H1 (cell line): Measurements from ENCODE around the gene BSG. TPM values are rescaled to one million over a fixed set of nuclear protein-coding genes. Genes with fewer than 3 reads are reported as not detected.
A peak's percentile ranks its signal among the peaks of the same experiment; 100 is the strongest.

ENCODE experiments used
- CTCF ChIA-PET: fragments of 300-600 bp; sonication (Branson Sonifier 250); formaldehyde crosslinking; loops from one replicate; lab custom pipeline; 2021; ENCODE audit not compliant: partially characterized antibody; lab: Charles Lee
- POLR2A ChIA-PET: fragments of 300-600 bp; sonication (Branson Sonifier 250); formaldehyde crosslinking; loops from one replicate; lab custom pipeline; 2021; ENCODE audit warnings: inconsistent platforms; ENCODE audit not compliant: partially characterized antibody; lab: Charles Lee
- DNase-seq, 2 experiments: peaks; one replicate each; pipeline versions ENCODE4 v3.0.0 to v3.0.0-alpha.2; 2010 to 2022; ENCODE audit warnings: low spot score in 2 of 2, low read depth in 1 of 2, mixed read lengths in 1 of 2
- FAIRE-seq: peaks from 2 replicates; lab custom pipeline; 2011; peaks lifted over from hg19 to GRCh38; lab: Jason Lieb, UNC
- H2AFZ ChIP-seq: 2 replicates; pipeline ENCODE4 v1.8.1; 2012; ENCODE audit warnings: low read length, inconsistent platforms
- H2AK5ac ChIP-seq: 2 replicates; pipeline ENCODE4 v1.6.1; 2013; ENCODE audit warnings: low read depth, low read length
- H2BK120ac ChIP-seq: replicated peaks from 2 replicates; pipeline ENCODE3; 2013; ENCODE audit warnings: low read depth, low read length, inconsistent platforms
- H2BK12ac ChIP-seq: 2 replicates; pipeline ENCODE4 v1.6.1; 2013; ENCODE audit warnings: low read depth, low read length
- H2BK15ac ChIP-seq: 2 replicates; pipeline ENCODE4 v1.6.1; 2013; ENCODE audit warnings: low read length
- H2BK20ac ChIP-seq: 2 replicates; pipeline ENCODE4 v1.6.1; 2013; ENCODE audit warnings: low read length
- H2BK5ac ChIP-seq: 2 replicates; pipeline ENCODE4 v1.6.1; 2013; ENCODE audit warnings: low read depth, low read length
- H3K14ac ChIP-seq: 2 replicates; pipeline ENCODE4 v1.6.1; 2013; ENCODE audit warnings: inconsistent platforms; ENCODE audit not compliant: insufficient read length
- H3K18ac ChIP-seq: 2 replicates; pipeline ENCODE4 v1.6.1; 2013; ENCODE audit warnings: low read length; ENCODE audit errors: extremely low read depth
- H3K23ac ChIP-seq: 2 replicates; pipeline ENCODE4 v1.6.1; 2013; ENCODE audit warnings: inconsistent platforms; ENCODE audit not compliant: insufficient read length
- H3K23me2 ChIP-seq: 2 replicates; pipeline ENCODE4 v1.6.1; 2013; ENCODE audit warnings: low read depth, low read length
- H3K27ac ChIP-seq: 2 replicates; pipeline ENCODE4 v1.6.1; 2011; ENCODE audit warnings: low read depth, low read length, inconsistent platforms
- H3K27me3 ChIP-seq, 4 experiments: replicated peaks in 1 of 4; 1 replicate in 1 of 4; 2 replicates in 3 of 4; pipeline versions ENCODE4 v1.6.1 to v1.8.1; 2011 to 2013; ENCODE audit warnings: low read length in 3 of 4, mild to moderate bottlenecking in 3 of 4, inconsistent platforms in 2 of 4, mixed read lengths in 2 of 4, moderate library complexity in 1 of 4; ENCODE audit not compliant: control insufficient read depth in 3 of 4, insufficient read depth in 3 of 4; ENCODE audit errors: extremely low read depth in 1 of 4
- H3K36me3 ChIP-seq, 4 experiments: 2 replicates each; pipeline versions ENCODE4 v1.6.1 to v1.8.1; 2011 to 2013; ENCODE audit warnings: mild to moderate bottlenecking in 4 of 4, low read length in 3 of 4, moderate library complexity in 2 of 4, control low read depth in 1 of 4, inconsistent platforms in 1 of 4; ENCODE audit not compliant: insufficient read depth in 4 of 4, control insufficient read depth in 2 of 4
- H3K4ac ChIP-seq: replicated peaks from 2 replicates; pipeline ENCODE3; 2013; ENCODE audit warnings: low read length, low read depth, mixed read lengths, inconsistent platforms; ENCODE audit not compliant: insufficient read length
- H3K4me1 ChIP-seq, 4 experiments: replicated peaks in 1 of 4; 1 replicate in 1 of 4; 2 replicates in 3 of 4; pipeline versions ENCODE4 v1.6.1 to v1.8.1; 2011 to 2013; ENCODE audit warnings: low read length in 3 of 4, inconsistent platforms in 2 of 4, mixed read lengths in 1 of 4; ENCODE audit not compliant: insufficient read depth in 4 of 4, control insufficient read depth in 3 of 4
- H3K4me2 ChIP-seq, 2 experiments: 2 replicates each; pipeline versions ENCODE4 v1.6.1 to v1.8.1; 2011 to 2013; ENCODE audit warnings: low read depth in 2 of 2, low read length in 2 of 2, control low read depth in 1 of 2, inconsistent platforms in 1 of 2, mild to moderate bottlenecking in 1 of 2; ENCODE audit not compliant: insufficient read depth in 1 of 2
- H3K4me3 ChIP-seq, 4 experiments: fragments of 200-600, 300-600 bp in 1 of 4; sonication (generic), shearing (Covaris generic), sonication (Bioruptor Twin) in 1 of 4; 2 replicates each; pipeline versions ENCODE4 v1.5.1 to v1.8.1; 2011 to 2016; ENCODE audit warnings: low read length in 4 of 4, low read depth in 3 of 4, control low read depth in 2 of 4, inconsistent platforms in 2 of 4, mild to moderate bottlenecking in 2 of 4, mixed read lengths in 1 of 4, moderate library complexity in 1 of 4; ENCODE audit not compliant: insufficient read depth in 2 of 4; ENCODE audit errors: extremely low read depth in 1 of 4
- H3K56ac ChIP-seq: replicated peaks from 2 replicates; pipeline ENCODE3; 2013; ENCODE audit warnings: low read depth, mild to moderate bottlenecking, mixed read lengths, low read length, inconsistent platforms; ENCODE audit not compliant: insufficient read length
- H3K79me1 ChIP-seq: 2 replicates; pipeline ENCODE4 v1.6.1; 2013; ENCODE audit warnings: low read depth, low read length, control low read depth
- H3K79me2 ChIP-seq, 2 experiments: 2 replicates each; pipeline versions ENCODE4 v1.6.1 to v1.8.1; 2012 to 2013; ENCODE audit warnings: low read length in 2 of 2, mild to moderate bottlenecking in 2 of 2, inconsistent platforms in 1 of 2; ENCODE audit not compliant: insufficient read depth in 2 of 2, control insufficient read depth in 1 of 2
- H3K9ac ChIP-seq, 4 experiments: replicated peaks in 1 of 4; 1 replicate in 1 of 4; 2 replicates in 3 of 4; pipeline versions ENCODE4 v1.6.1 to v1.8.1; 2011 to 2013; ENCODE audit warnings: low read depth in 3 of 4, low read length in 3 of 4, control low read depth in 2 of 4, mild to moderate bottlenecking in 2 of 4, moderate library complexity in 2 of 4, inconsistent platforms in 1 of 4; ENCODE audit errors: extremely low read depth in 1 of 4
- H3K9me3 ChIP-seq, 2 experiments: 2 replicates each; pipeline versions ENCODE4 v1.6.1 to v1.8.1; 2012 to 2013; ENCODE audit warnings: mild to moderate bottlenecking in 2 of 2, moderate library complexity in 2 of 2, control low read depth in 1 of 2, inconsistent platforms in 1 of 2, low read depth in 1 of 2, low read length in 1 of 2, mixed read lengths in 1 of 2; ENCODE audit not compliant: insufficient read depth in 2 of 2
- H4K20me1 ChIP-seq, 2 experiments: replicated peaks in 1 of 2; 2 replicates each; pipeline versions ENCODE3 to v1.8.1; 2011 to 2013; ENCODE audit warnings: inconsistent platforms in 2 of 2, low read length in 2 of 2, mild to moderate bottlenecking in 1 of 2; ENCODE audit not compliant: insufficient read depth in 2 of 2, control insufficient read depth in 1 of 2
- H4K5ac ChIP-seq: 2 replicates; pipeline ENCODE4 v1.6.1; 2013; ENCODE audit warnings: low read length, low read depth, mixed read lengths, inconsistent platforms; ENCODE audit not compliant: insufficient read length
- H4K8ac ChIP-seq: 2 replicates; pipeline ENCODE4 v1.8.0; 2013; ENCODE audit warnings: mild to moderate bottlenecking, moderate library complexity, low read length, inconsistent platforms; ENCODE audit not compliant: insufficient read depth; ENCODE audit errors: extremely low read depth
- H4K91ac ChIP-seq: replicated peaks from 2 replicates; pipeline ENCODE3; 2013; ENCODE audit warnings: low read length, mixed read lengths, inconsistent platforms; ENCODE audit not compliant: insufficient read length
- BACH1 ChIP-seq: IDR thresholded peaks from 2 replicates; pipeline ENCODE4 v1.6.1; 2012; ENCODE audit warnings: low read length, improper control_type of control experiment
- KDM4A ChIP-seq: IDR thresholded peaks from one replicate; pipeline ENCODE4 v1.7.1; 2012; ENCODE audit warnings: low read depth, mild to moderate bottlenecking, moderate library complexity, low read length, inconsistent platforms; ENCODE audit not compliant: severe bottlenecking
- SIN3A ChIP-seq, 2 experiments: IDR thresholded peaks in 1 of 2; conservative IDR thresholded peaks in 1 of 2; 2 replicates each; pipeline ENCODE4 v1.6.1; 2011 to 2012; ENCODE audit warnings: low read length in 2 of 2, improper control_type of control experiment in 1 of 2, low read depth in 1 of 2, mild to moderate bottlenecking in 1 of 2
- SIRT6 ChIP-seq: IDR thresholded peaks from one replicate; pipeline ENCODE4 v1.7.1; 2012; ENCODE audit warnings: low read length, inconsistent platforms
- WGBS, 2 experiments: shearing (Covaris generic) in 1 of 2; methylation state at CpG; one replicate each; pipeline versions ENCODE4 v1.1.6 to v1.1.7; 2013 to 2015; ENCODE audit warnings: low lambda C conversion rate in 2 of 2, mixed read lengths in 2 of 2, inconsistent platforms in 1 of 2, low coverage in 1 of 2, missing lambda C conversion rate in 1 of 2; ENCODE audit not compliant: insufficient replicate concordance in 2 of 2, insufficient coverage in 1 of 2, insufficient read length in 1 of 2; ENCODE audit errors: extremely low coverage in 1 of 2, missing lambda C conversion rate in 1 of 2; 5-methylcytosine and 5-hydroxymethylcytosine counted together
- polyA plus RNA-seq, 7 experiments: library from polyadenylated mRNA; depleted of rRNA in 3 of 7; stranded (reverse) in 5 of 7; unstranded in 2 of 7; fragments of >200 nt in 5 of 7; fragments of 200-250 nt in 2 of 7; gene quantifications; 1 replicate in 5 of 7; 2 replicates in 1 of 7; 4 replicates in 1 of 7; pipeline versions ENCODE4 v1.2.1 to v1.2.3, GENCODE V29; 2011 to 2013; ENCODE audit warnings: missing spikeins in 2 of 7, mixed read lengths in 2 of 7
- total RNA-seq: library from RNA; stranded (reverse); fragmentation: NEBNext Ultra II Directional; extraction: Animal tissue kit (Norgen Biotek cat#: 25700); gene quantifications from 2 replicates; pipeline ENCODE4 v1.2.1, GENCODE V29; 2021

The BSG gene
- total and polyA plus RNA-seq, 2 of the 8 experiments (the other 6 are each of a cell fraction or from before 2014, with no cell fraction given): 726 to 1,055 TPM

DNA sequence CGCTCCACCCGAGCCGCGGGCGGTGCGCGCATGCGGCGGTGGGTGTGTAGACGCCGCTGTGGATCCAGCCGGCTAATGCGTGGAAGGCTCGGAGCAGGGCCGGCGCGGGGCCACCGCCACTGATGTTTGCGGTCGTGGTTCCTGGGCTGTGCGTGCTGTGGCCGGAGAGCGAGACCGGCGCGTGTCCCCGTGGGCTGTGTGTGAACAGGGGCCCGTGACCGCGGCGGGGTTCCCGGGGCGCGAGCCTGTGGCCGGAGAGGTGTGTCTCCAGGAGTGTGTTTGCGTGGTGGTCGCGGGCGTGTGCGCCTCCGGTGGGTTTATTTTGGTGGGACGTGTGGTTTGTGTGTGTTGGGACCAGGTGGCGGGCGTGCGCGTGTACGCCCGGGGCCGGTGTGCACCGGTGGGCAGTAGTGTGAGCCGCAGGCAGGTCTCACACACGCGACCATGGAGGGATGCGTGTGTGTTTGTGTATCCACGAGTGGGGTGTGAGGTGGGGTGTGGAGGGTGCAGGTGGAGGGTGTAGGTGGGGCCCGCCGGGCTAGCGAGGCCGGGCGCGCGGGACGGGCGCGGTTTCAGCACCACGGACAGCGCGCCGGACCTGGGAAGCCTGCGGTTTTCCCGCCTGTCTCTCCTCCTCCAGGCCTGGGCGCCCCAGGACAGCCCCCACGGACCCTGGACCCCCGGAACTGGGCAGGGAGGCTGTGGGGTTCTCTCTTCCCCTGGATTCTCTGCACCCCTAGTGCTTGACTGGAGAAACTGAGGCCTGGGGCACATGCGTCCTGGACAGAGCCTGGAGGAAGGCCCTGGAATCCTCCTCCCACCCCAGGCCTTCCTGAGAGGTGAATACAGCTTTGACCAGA lies 18.9 kb downstream of the BSG start:
- POLR2A ChIA-PET: interaction anchor here (0.8 to 1.5 kb wide), 4 partner anchors 9 to 49 kb away, joined by 3 to 6 read pairs (median 4); partner anchors contain the start of gene BSG
- WGBS, 2 experiments: 55% methylated on average over 48 of the region's 75 CpGs; no CpG with 5 or more reads in 1 of the 2 experiments
- TF ChIP-seq BACH1: 0 out of 2 replicates have a peak, but pooled peaks have one; percentile 16
- TF ChIP-seq KDM4A: no peak
- no peak for TF ChIP-seq SIRT6
- TF ChIP-seq SIN3A (conservative IDR thresholded peaks at IDR 0.05 in 1 of 2, IDR thresholded peaks at IDR 0.05 in 1 of 2; ENCODE audit: low read depth in 1 of 2, low read length in 2 of 2): peak; percentile 40 to 61; a peak in 1 of 4 replicates

More for the DNA sequence above, 18.9 kb downstream of the BSG start:
- Histone ChIP-seq H3K9ac (no peak overlapping the region), H2BK12ac (no peak overlapping the region), H3K36me3 (peaks cover 0 to 4% (median 0%) of the 10 kb centered on the region in 4 experiments; a peak in 1 of 8 replicates), H3K9me3 (no peaks in the 10 kb centered on the region), H3K27ac (no peak overlapping the region), H3K4me3 (peak overlapping the region in 1 of 4 experiments; percentile 53; a peak in 1 of 8 replicates), H3K23me2 (peaks cover 2% of the 10 kb centered on the region; the same call in 1 of the 2 replicates), H4K91ac (no peak overlapping the region), H2BK15ac (no peak overlapping the region), H2BK120ac (no peak overlapping the region), H3K4me1 (peaks cover 0 to 6% (median 1%) of the 10 kb centered on the region in 4 experiments; a peak in 3 of 7 replicates), H3K23ac (no peak overlapping the region), H3K14ac (no peak overlapping the region), H4K20me1 (peaks cover 4 to 12% of the 10 kb centered on the region in 2 experiments), H3K56ac (no peak overlapping the region), H2AK5ac (no peak overlapping the region), H2AFZ (no peak overlapping the region), H3K79me1 (no peaks in the 10 kb centered on the region), H2BK5ac (no peak overlapping the region), H3K4ac (no peak overlapping the region), H4K8ac (peak overlapping the region; percentile 51; the same call in 1 of the 2 replicates), H2BK20ac (no peak overlapping the region), H3K18ac (no peak overlapping the region), H4K5ac (no peak overlapping the region), H3K79me2 (no peaks in the 10 kb centered on the region), H3K27me3 (peaks cover 23 to 39% (median 31%) of the 10 kb centered on the region in 4 experiments), H3K4me2 (no peak overlapping the region; a peak in 2 of 4 replicates)
- FAIRE-seq (no peak), DNase-seq (peak in 1 of 2 experiments; percentile 82)
- CTCF ChIA-PET: interaction anchor here (0.5 to 1.3 kb wide), 3 partner anchors 17 to 193 kb away, joined by 3 read pairs; no protein-coding TSS in a partner anchor
